KMS-11 (cell line): Measurements from ENCODE around the gene APOL3.

ENCODE experiments used
- H2AFZ ChIP-seq: fragments of 200-600 bp; sonication (generic); 2 replicates; pipeline ENCODE4 v1.6.1; 2016; ENCODE audit warnings: antibody characterized with exemption, mixed run types, low read depth
- H3K27ac ChIP-seq: fragments of 200-600 bp; sonication (generic); 2 replicates; pipeline ENCODE4 v1.6.1; 2016; ENCODE audit warnings: mild to moderate bottlenecking, mixed run types
- H3K27me3 ChIP-seq: fragments of 200-600 bp; sonication (generic); 2 replicates; pipeline ENCODE4 v1.6.1; 2017; ENCODE audit warnings: mild to moderate bottlenecking, low read depth, mixed run types, moderate library complexity; ENCODE audit not compliant: insufficient read depth
- H3K36me3 ChIP-seq: fragments of 200-600 bp; sonication (generic); 2 replicates; pipeline ENCODE4 v1.6.1; 2017; ENCODE audit warnings: mild to moderate bottlenecking, mixed run types; ENCODE audit not compliant: insufficient read depth
- H3K4me1 ChIP-seq: fragments of 200-600 bp; sonication (generic); 2 replicates; pipeline ENCODE4 v1.6.1; 2016; ENCODE audit warnings: mild to moderate bottlenecking, low read depth, mixed run types; ENCODE audit not compliant: poor library complexity, severe bottlenecking
- H3K4me2 ChIP-seq: fragments of 200-600 bp; sonication (generic); 2 replicates; pipeline ENCODE4 v1.7.0; 2016; ENCODE audit warnings: mild to moderate bottlenecking, mixed run types
- H3K4me3 ChIP-seq: fragments of 200-600 bp; sonication (generic); IDR thresholded peaks from 2 replicates; pipeline ENCODE4 v1.6.1; 2017; ENCODE audit warnings: low read depth, low read length, mixed read lengths; ENCODE audit not compliant: insufficient read depth
- H3K79me2 ChIP-seq: fragments of 200-600 bp; sonication (generic); 2 replicates; pipeline ENCODE4 v1.6.1; 2016; ENCODE audit warnings: low read depth, mixed run types; ENCODE audit not compliant: insufficient read depth
- H3K9ac ChIP-seq: fragments of 200-600 bp; sonication (generic); 2 replicates; pipeline ENCODE4 v1.6.1; 2016; ENCODE audit warnings: mild to moderate bottlenecking, mixed run types
- H4K20me1 ChIP-seq: fragments of 200-600 bp; sonication (generic); 2 replicates; pipeline ENCODE4 v1.6.1; 2016; ENCODE audit warnings: mild to moderate bottlenecking, mixed run types; ENCODE audit not compliant: insufficient read depth
- TF ChIP-seq, protein P1 (sequence below): fragments of 200-600 bp; sonication (generic); conservative IDR thresholded peaks from 2 replicates; pipeline ENCODE4 v1.6.1; 2017; ENCODE audit warnings: low read depth, mild to moderate bottlenecking, antibody characterized with exemption, low read length, moderate library complexity, mixed read lengths

Gene APOL3

DNA sequence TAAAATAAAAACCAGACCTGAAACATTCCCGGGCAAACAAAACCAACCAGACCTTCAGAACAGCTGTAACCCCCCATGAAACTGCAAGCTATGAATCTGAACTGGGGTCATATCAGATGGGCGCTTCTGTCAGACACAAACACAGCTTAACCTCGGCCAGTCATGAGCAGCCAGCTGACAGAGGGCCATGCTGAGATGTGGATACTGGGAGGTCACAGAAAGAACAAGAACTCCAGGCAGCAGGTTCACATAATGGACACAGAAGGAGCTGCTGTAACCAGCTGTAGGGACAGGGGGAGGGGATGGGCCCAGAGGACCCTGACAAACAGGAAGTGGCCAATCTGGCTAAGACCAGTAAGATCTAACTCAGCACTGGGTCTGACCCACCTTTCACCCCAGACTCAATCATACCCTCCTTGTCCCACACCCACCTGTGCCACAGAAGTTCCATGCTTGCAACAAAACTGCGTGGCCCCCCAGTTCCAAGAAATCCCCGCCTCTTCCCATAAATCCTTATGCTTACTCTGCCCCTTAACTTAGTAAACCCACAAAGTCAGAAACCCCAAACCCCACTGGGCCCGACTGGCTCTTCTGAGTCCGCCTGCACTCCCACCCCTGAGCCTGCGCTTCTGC, 37.1 kb upstream of the APOL3 start:
- Histone ChIP-seq H2AFZ (peak overlapping the region; percentile 55; the same call in 1 of the 2 replicates), H3K4me1 (peaks cover 18% of the 10 kb centered on the region)

DNA sequence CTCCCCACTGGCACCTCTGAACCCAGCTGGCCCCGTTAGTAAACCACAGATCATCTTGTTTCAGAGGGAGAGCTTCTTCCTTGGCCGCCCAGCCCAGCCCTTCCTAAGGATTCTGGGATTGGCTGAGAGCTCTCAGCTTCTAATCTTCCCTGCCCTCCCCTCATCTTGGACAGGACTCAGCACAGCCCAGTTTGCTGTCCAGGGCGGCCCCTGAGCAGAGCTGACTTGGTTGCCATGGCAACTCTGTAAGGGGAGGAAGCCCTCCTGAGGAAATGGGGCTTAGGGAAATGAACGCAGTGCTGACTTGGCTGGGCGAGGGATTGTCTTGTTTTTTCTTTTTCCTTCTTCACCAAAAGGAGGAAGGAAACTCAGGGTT, 36.5 kb upstream of the APOL3 start:
- Histone ChIP-seq H3K9ac (no peak overlapping the region), H3K79me2 (no peaks in the 10 kb centered on the region), H3K27me3 (no peaks in the 10 kb centered on the region), H3K4me3 (no peak overlapping the region), H3K4me1 (peaks cover 18% of the 10 kb centered on the region), H2AFZ (peak overlapping the region; percentile 55; the same call in 1 of the 2 replicates), H3K27ac (no peak overlapping the region), H3K36me3 (no peaks in the 10 kb centered on the region), H4K20me1 (no peaks in the 10 kb centered on the region), H3K4me2 (peak overlapping the region; percentile 47)
- TF ChIP-seq, protein P1, sequence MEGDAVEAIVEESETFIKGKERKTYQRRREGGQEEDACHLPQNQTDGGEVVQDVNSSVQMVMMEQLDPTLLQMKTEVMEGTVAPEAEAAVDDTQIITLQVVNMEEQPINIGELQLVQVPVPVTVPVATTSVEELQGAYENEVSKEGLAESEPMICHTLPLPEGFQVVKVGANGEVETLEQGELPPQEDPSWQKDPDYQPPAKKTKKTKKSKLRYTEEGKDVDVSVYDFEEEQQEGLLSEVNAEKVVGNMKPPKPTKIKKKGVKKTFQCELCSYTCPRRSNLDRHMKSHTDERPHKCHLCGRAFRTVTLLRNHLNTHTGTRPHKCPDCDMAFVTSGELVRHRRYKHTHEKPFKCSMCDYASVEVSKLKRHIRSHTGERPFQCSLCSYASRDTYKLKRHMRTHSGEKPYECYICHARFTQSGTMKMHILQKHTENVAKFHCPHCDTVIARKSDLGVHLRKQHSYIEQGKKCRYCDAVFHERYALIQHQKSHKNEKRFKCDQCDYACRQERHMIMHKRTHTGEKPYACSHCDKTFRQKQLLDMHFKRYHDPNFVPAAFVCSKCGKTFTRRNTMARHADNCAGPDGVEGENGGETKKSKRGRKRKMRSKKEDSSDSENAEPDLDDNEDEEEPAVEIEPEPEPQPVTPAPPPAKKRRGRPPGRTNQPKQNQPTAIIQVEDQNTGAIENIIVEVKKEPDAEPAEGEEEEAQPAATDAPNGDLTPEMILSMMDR: no peak

More for the DNA sequence above, 37.1 kb upstream of the APOL3 start:
- Histone ChIP-seq H3K27me3 (no peaks in the 10 kb centered on the region), H3K4me3 (no peak overlapping the region), H3K36me3 (no peaks in the 10 kb centered on the region), H3K27ac (no peak overlapping the region), H4K20me1 (no peaks in the 10 kb centered on the region), H3K79me2 (no peaks in the 10 kb centered on the region), H3K4me2 (peak overlapping the region; percentile 47), H3K9ac (no peak overlapping the region)
- TF ChIP-seq, protein P1: no peak

DNA sequence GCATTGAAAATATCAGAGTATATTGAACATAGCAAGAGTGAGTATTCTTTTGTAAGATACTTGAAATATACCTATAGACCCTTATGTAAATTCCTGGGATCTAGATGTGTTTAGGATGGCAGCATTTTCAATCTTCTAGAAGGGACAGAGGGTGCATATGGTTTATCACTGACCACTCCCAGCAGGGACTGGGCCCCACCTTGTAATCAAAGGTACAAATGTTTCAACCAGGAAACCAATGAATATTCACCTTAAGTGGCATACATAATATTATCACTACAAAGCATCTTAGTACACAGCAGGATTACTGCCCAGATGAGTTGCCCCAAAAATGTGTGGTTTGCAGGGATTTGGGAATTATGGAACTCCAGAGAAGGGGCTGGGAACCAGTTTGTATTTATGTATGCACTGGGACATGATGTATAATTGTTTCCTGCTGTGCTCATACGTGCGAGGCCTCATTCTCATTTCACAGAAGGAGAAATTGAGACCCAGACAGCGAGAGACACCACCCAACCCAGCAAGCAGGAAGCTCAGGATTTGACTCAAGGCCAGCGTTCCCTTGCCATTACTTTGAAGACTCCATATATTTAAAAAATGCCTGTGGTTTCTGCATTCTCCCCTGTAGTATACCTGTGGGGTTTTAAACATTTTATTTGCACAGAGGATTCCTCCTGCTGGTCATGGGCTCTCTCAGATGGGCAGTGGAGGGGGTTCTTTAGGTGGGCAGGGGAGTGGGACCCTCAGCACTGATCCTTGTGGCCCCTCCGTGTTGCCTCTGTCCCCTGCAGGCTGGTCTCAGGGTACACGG, 35.9 kb upstream of the APOL3 start:
- Histone ChIP-seq H2AFZ (no peak overlapping the region), H3K4me2 (no peak overlapping the region)

DNA sequence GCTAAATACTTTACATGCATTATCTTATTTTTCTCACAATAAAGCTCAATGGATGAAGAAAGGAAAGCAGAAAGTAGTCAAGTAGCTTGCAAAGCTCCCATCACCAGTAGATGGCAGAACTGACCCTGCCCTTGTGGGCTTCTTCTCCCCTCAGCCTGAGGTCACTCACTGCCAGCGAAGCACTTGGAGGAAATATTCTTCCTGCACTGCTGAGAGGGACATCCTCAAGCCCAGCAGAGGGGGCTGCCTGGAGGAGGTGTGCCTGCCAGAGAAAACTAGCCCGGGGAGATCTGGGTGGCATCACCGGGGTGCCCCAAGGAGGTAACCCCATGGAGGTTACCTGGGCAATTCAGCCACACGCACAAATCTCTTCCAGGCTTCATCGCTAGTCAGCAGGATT, 34.4 kb upstream of the APOL3 start:
- Histone ChIP-seq H3K4me3 (no peak overlapping the region), H3K27me3 (no peaks in the 10 kb centered on the region), H3K27ac (no peak overlapping the region), H3K4me2 (no peak overlapping the region), H3K36me3 (no peaks in the 10 kb centered on the region), H2AFZ (0 out of 2 replicates have a peak overlapping the region, but pooled peaks have one; percentile 3), H3K79me2 (no peaks in the 10 kb centered on the region), H3K4me1 (peaks cover 18% of the 10 kb centered on the region), H3K9ac (no peak overlapping the region), H4K20me1 (no peaks in the 10 kb centered on the region)
- TF ChIP-seq, protein P1: peak; percentile 63

More for the DNA sequence above, 35.9 kb upstream of the APOL3 start:
- H3K36me3 ChIP-seq: no peaks in the 10 kb centered on the region
- peaks cover 18% of the 10 kb centered on the region for H3K4me1 ChIP-seq
- H3K27ac ChIP-seq: no peak overlapping the region
- no peaks in the 10 kb centered on the region for H4K20me1 ChIP-seq
- H3K9ac ChIP-seq: no peak overlapping the region
- H3K79me2 ChIP-seq: no peaks in the 10 kb centered on the region
- TF ChIP-seq, protein P1: no peak
- H3K27me3 ChIP-seq: no peaks in the 10 kb centered on the region
- no peak overlapping the region for H3K4me3 ChIP-seq
